Hypothalamus (tissue), 51 donors: ENCODE results near the gene SGCD.

Experiments used
- DNase-seq, 51 donors: peaks; one replicate each; lab custom pipeline; 2025; lab: John Stamatoyannopoulos, UW

Gene SGCD

GRCh38 chr5:156741516-156741915, 414.6 kb downstream of the SGCD start:
- no peak for DNase-seq

GRCh38 chr5:156753846-156754245, 426.9 kb downstream of the SGCD start:
- no peak for DNase-seq

- DNase-seq = no peak
Measured at GRCh38 chr5:156755421-156756087, 428.6 kb downstream of the SGCD start.

GRCh38 chr5:156758011-156758791, 431.2 kb downstream of the SGCD start:
- DNase-seq = no peak

- DNase-seq = no peak
Measured at GRCh38 chr5:156759156-156759555, 432.2 kb downstream of the SGCD start.

GRCh38 chr5:156762771-156763170, 435.8 kb downstream of the SGCD start:
- no peak for DNase-seq

GRCh38 chr5:156764176-156764971, 437.4 kb downstream of the SGCD start:
- no peak for DNase-seq

GRCh38 chr5:156774273-156774672, 447.3 kb downstream of the SGCD start:
- no peak for DNase-seq

- no peak for DNase-seq
Measured at GRCh38 chr5:156778139-156778706, 451.3 kb downstream of the SGCD start.

- DNase-seq = no peak
Measured at GRCh38 chr5:156778752-156779151, 451.8 kb downstream of the SGCD start.

- DNase-seq = no peak
Measured at GRCh38 chr5:156779436-156779835, 452.5 kb downstream of the SGCD start.

GRCh38 chr5:156783092-156783491, 456.1 kb downstream of the SGCD start:
- DNase-seq = no peak

GRCh38 chr5:156794687-156795086, 467.7 kb downstream of the SGCD start:
- DNase-seq = no peak

GRCh38 chr5:156798201-156798600, 471.2 kb downstream of the SGCD start:
- DNase-seq = no peak

GRCh38 chr5:156799171-156799570, 472.2 kb downstream of the SGCD start:
- DNase-seq = no peak

GRCh38 chr5:156800929-156801328, 474.0 kb downstream of the SGCD start:
- peak in 9 of 51 donors; percentile 2 to 17 (median 5) for DNase-seq

- no peak for DNase-seq
Measured at GRCh38 chr5:156802501-156802900, 475.5 kb downstream of the SGCD start.

- no peak for DNase-seq
Measured at GRCh38 chr5:156803404-156803803, 476.4 kb downstream of the SGCD start.

GRCh38 chr5:156812959-156813358, 486.0 kb downstream of the SGCD start:
- DNase-seq = no peak

- DNase-seq = peak in 6 of 51 donors; percentile 3 to 24 (median 6)
Measured at GRCh38 chr5:156815988-156816599, 489.1 kb downstream of the SGCD start.
